Activated gamma-delta T cell treated with Interleukin-2 at 50 U/mL for 16 hours (primary cell): ENCODE measurements around the gene SCYGR8.

Source experiments
- DNase-seq: peaks from one replicate; pipeline ENCODE4 v3.0.0-alpha.2; 2020

SCYGR8 gene

GRCh38 chr2:227765788-227766372 is 20.2 kb downstream of the SCYGR8 start:
- DNase-seq = no peak

- DNase-seq = peak; percentile 41
These were observed 20.7 kb downstream of the SCYGR8 start for GRCh38 chr2:227766373-227766883.

GRCh38 chr2:227767830-227768229 is 22.1 kb downstream of the SCYGR8 start:
- DNase-seq = no peak

GRCh38 chr2:227772197-227772661 is 26.5 kb downstream of the SCYGR8 start:
- no peak for DNase-seq

GRCh38 chr2:227772932-227773331 is 27.2 kb downstream of the SCYGR8 start:
- no peak for DNase-seq

- no peak for DNase-seq
These were observed 28.4 kb downstream of the SCYGR8 start for GRCh38 chr2:227774011-227774624.

- DNase-seq = no peak
These were observed 29.5 kb downstream of the SCYGR8 start for GRCh38 chr2:227774895-227775842.

- DNase-seq = no peak
These were observed 35.4 kb downstream of the SCYGR8 start for GRCh38 chr2:227780981-227781615.

- DNase-seq = no peak
These were observed 36.1 kb downstream of the SCYGR8 start for GRCh38 chr2:227781841-227782240.

GRCh38 chr2:227782804-227783203 is 37.1 kb downstream of the SCYGR8 start:
- no peak for DNase-seq

- no peak for DNase-seq
These were observed 37.9 kb downstream of the SCYGR8 start for GRCh38 chr2:227783404-227784138.

- no peak for DNase-seq
These were observed 39.6 kb downstream of the SCYGR8 start for GRCh38 chr2:227785293-227785692.

GRCh38 chr2:227788561-227789018 is 42.9 kb downstream of the SCYGR8 start:
- DNase-seq = no peak

- DNase-seq = no peak
These were observed 44.1 kb downstream of the SCYGR8 start for GRCh38 chr2:227789803-227790202.

GRCh38 chr2:227793148-227793712 is 47.5 kb downstream of the SCYGR8 start:
- no peak for DNase-seq
